K562 (cell line): Measurements from ENCODE around the gene ADCY1. TPM values are rescaled to one million over a fixed set of nuclear protein-coding genes. Genes with fewer than 3 reads are reported as not detected.

Experiments used
- ATAC-seq: fragments of 200-7000 bp; cut with Tn5 transposase; 3 replicates; pipeline ENCODE4 v1.9.1; 2020; ENCODE audit warnings: moderate library complexity
- BruUV-seq: library from RNA; stranded (reverse); fragments of 400-500 nt; replicated peaks from 2 replicates; lab custom pipeline; 2021; lab: Mats Ljungman, UMichigan
- CTCF ChIA-PET: fragments of 300-600 bp; formaldehyde crosslinking; extraction: SDS; loops from one replicate; lab custom pipeline; 2021; ENCODE audit warnings: low intra/inter-chr PET ratio; lab: Yijun Ruan, JAX
- POLR2A ChIA-PET: fragments of 300-600, 350-650 bp; sonication (Branson Sonifier 250); formaldehyde crosslinking; extraction: SDS; loops from one replicate; lab custom pipeline; 2021; ENCODE audit warnings: antibody characterized with exemption, inconsistent platforms; lab: Yijun Ruan, JAX
- DNase-seq, 4 experiments: peaks; one replicate each; pipeline versions ENCODE4 v3.0.0 to v3.0.0-alpha.2; 2011 to 2018; ENCODE audit warnings: low spot score in 3 of 4, mixed read lengths in 3 of 4; ENCODE audit errors: extremely low read depth in 1 of 4
- FAIRE-seq: peaks from 2 replicates; lab custom pipeline; 2011; peaks lifted over from hg19 to GRCh38; lab: Jason Lieb, UNC
- H2AFZ ChIP-seq: 2 replicates; pipeline ENCODE4 v1.6.0; 2011; ENCODE audit warnings: low read depth, low read length, control low read depth, inconsistent platforms
- H3K27ac ChIP-seq: fragments of 200-600 bp; 3 replicates; pipeline ENCODE4 v1.8.0; 2011; ENCODE audit warnings: low read depth, mild to moderate bottlenecking, control low read depth, inconsistent platforms, low read length, moderate library complexity, mixed read lengths; ENCODE audit errors: extremely low read depth
- H3K27me3 ChIP-seq, 2 experiments: fragments of 300-600 bp in 1 of 2; 2 replicates in 1 of 2; 3 replicates in 1 of 2; pipeline versions ENCODE4 v1.6.0 to v1.8.0; 2011; ENCODE audit warnings: inconsistent platforms in 2 of 2, low read length in 2 of 2, mild to moderate bottlenecking in 1 of 2, mixed read lengths in 1 of 2, moderate library complexity in 1 of 2; ENCODE audit not compliant: control insufficient read depth in 2 of 2, insufficient read depth in 2 of 2
- H3K36me3 ChIP-seq: fragments of 300-600 bp; 3 replicates; pipeline ENCODE4 v1.8.0; 2011; ENCODE audit warnings: mild to moderate bottlenecking, low read length, inconsistent platforms; ENCODE audit not compliant: control insufficient read depth, insufficient read depth
- H3K4me1 ChIP-seq, 2 experiments: fragments of 200-600 bp in 1 of 2; replicated peaks in 1 of 2; 2 replicates in 1 of 2; 3 replicates in 1 of 2; pipeline versions ENCODE4 v1.5.1 to v1.8.0; 2011; ENCODE audit warnings: inconsistent platforms in 2 of 2, low read length in 2 of 2, mild to moderate bottlenecking in 1 of 2, mixed read lengths in 1 of 2, moderate library complexity in 1 of 2; ENCODE audit not compliant: control insufficient read depth in 2 of 2, insufficient read depth in 2 of 2
- H3K4me2 ChIP-seq: 2 replicates; pipeline ENCODE4 v1.6.1; 2011; ENCODE audit warnings: low read length, control low read depth, inconsistent platforms, mixed read lengths; ENCODE audit not compliant: insufficient read depth
- H3K4me3 ChIP-seq: fragments of 200-600 bp; sonication (generic), shearing (Covaris generic); 2 replicates; pipeline ENCODE4 v1.5.1; 2016; ENCODE audit warnings: control low read depth, inconsistent platforms
- H3K79me2 ChIP-seq: fragments of 200-600 bp; 3 replicates; pipeline ENCODE4 v1.8.0; 2011; ENCODE audit warnings: low read length, inconsistent platforms; ENCODE audit not compliant: control insufficient read depth, insufficient read depth
- H3K9ac ChIP-seq, 2 experiments: 2 replicates each; pipeline versions ENCODE4 v1.6.0 to v1.6.1; 2011; ENCODE audit warnings: low read depth in 2 of 2, low read length in 2 of 2, control low read depth in 1 of 2, inconsistent platforms in 1 of 2, mild to moderate bottlenecking in 1 of 2, mixed read lengths in 1 of 2; ENCODE audit not compliant: insufficient read depth in 1 of 2
- H3K9me1 ChIP-seq: one replicate; pipeline ENCODE4 v1.6.0; 2011; ENCODE audit warnings: inconsistent platforms, mild to moderate bottlenecking, low read length, moderate library complexity; ENCODE audit not compliant: control insufficient read depth, insufficient read depth
- H3K9me3 ChIP-seq: replicated peaks from 2 replicates; pipeline ENCODE4 v1.5.1; 2011; ENCODE audit warnings: low read depth, low read length, inconsistent platforms; ENCODE audit not compliant: control insufficient read depth, insufficient read depth
- H4K20me1 ChIP-seq: replicated peaks from 2 replicates; pipeline ENCODE4 v1.6.1; 2011; ENCODE audit warnings: low read length, inconsistent platforms, mixed read lengths; ENCODE audit not compliant: control insufficient read depth, insufficient read depth
- ESRRA ChIP-seq: fragments of 450-650 bp; IDR thresholded peaks from 2 replicates; pipeline ENCODE4 v1.6.1; 2014; ENCODE audit warnings: low read depth, mild to moderate bottlenecking, moderate library complexity, borderline replicate concordance
- FOXK2 ChIP-seq, 2 experiments: fragments of 450-650 bp; IDR thresholded peaks in 1 of 2; conservative IDR thresholded peaks in 1 of 2; 2 replicates each; pipeline ENCODE4 v1.6.1; 2016; ENCODE audit warnings: low read depth in 2 of 2, mild to moderate bottlenecking in 1 of 2
- MCM5 ChIP-seq: fragments of 450-650 bp; IDR thresholded peaks from 2 replicates; pipeline ENCODE4 v1.6.1; 2016; ENCODE audit warnings: low read depth
- PHTF2 ChIP-seq: fragments of 250-450 bp; sonication (Bioruptor Pico); IDR thresholded peaks from 2 replicates; pipeline ENCODE4 v1.5.0; 2021; ENCODE audit warnings: mild to moderate bottlenecking
- WGBS: fragments of 100-300 bp; shearing (Covaris generic); methylation state at CpG from one replicate; pipeline ENCODE4 v1.1.6; 2016; ENCODE audit warnings: low coverage, mixed read lengths; ENCODE audit not compliant: insufficient coverage; ENCODE audit errors: missing lambda C conversion rate; 5-methylcytosine and 5-hydroxymethylcytosine counted together
- in situ Hi-C: fragments of 300-500 bp; cut with MboI; formaldehyde crosslinking; loops from 4 replicates; pipeline ENCODE4 v1.15.0; 2018; ENCODE audit warnings: inconsistent platforms, mixed read lengths
- intact Hi-C: fragments of 100-400 bp; cut with micrococcal nuclease; formaldehyde crosslinking; loops from 2 replicates; pipeline ENCODE4 v1.14.2; 2022
- polyA plus RNA-seq, 8 experiments: library from polyadenylated mRNA; depleted of rRNA in 4 of 8; stranded (reverse) in 5 of 8; unstranded in 3 of 8; fragments of >200 nt; fragmentation: Nextera tagmentation in 2 of 8; fragmentation: Illumina TruSeq in 1 of 8; extraction: Ambion mirVana in 2 of 8; extraction: Trizol in 1 of 8; gene quantifications; 2 replicates each; pipeline versions ENCODE4 v1.2.1 to v1.2.3, GENCODE V29; 2011 to 2014; ENCODE audit warnings: inconsistent platforms in 1 of 8, missing spikeins in 1 of 8
- total RNA-seq, 7 experiments: library from RNA; depleted of rRNA in 6 of 7; stranded (reverse); fragments of >200 nt in 6 of 7; fragmentation: Illumina TruSeq in 2 of 7; extraction: Trizol in 2 of 7; gene quantifications; 2 replicates each; pipeline versions ENCODE4 v1.2.1 to v1.2.3, GENCODE V29; 2011 to 2021; ENCODE audit warnings: low replicate concordance in 1 of 7
- TF ChIP-seq, protein P1 (sequence below): sonication (generic); formaldehyde crosslinking; IDR thresholded peaks from 2 replicates; pipeline ENCODE4 v1.9.0; 2022; ENCODE audit warnings: mild to moderate bottlenecking, missing genetic modification reagents

The ADCY1 gene
- total and polyA plus RNA-seq, 9 of the 15 experiments (the other 6 are each of a cell fraction or from before 2014, with no cell fraction given): under 0.01 to 0.18 (median 0.10) TPM; not detected in 4

GRCh38 chr7:45625714-45626440 lies 51.7 kb downstream of the ADCY1 start:
- no peak for DNase-seq
- TF ChIP-seq, protein P1, sequence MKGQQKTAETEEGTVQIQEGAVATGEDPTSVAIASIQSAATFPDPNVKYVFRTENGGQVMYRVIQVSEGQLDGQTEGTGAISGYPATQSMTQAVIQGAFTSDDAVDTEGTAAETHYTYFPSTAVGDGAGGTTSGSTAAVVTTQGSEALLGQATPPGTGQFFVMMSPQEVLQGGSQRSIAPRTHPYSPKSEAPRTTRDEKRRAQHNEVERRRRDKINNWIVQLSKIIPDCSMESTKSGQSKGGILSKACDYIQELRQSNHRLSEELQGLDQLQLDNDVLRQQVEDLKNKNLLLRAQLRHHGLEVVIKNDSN: no peak
- TF ChIP-seq FOXK2 (conservative IDR thresholded peaks at IDR 0.05 in 1 of 2, IDR thresholded peaks at IDR 0.05 in 1 of 2; ENCODE audit: low read depth in 2 of 2) (no peak), MCM5 (no peak), ESRRA (no peak), PHTF2 (no peak)
- TF ChIP-seq, all 486 proteins: peak for 0
- Histone ChIP-seq H2AFZ (no peak overlapping the region), H3K9me1 (no peaks in the 10 kb centered on the region), H4K20me1 (no peaks in the 10 kb centered on the region), H3K9me3 (no peaks in the 10 kb centered on the region), H3K36me3 (no peaks in the 10 kb centered on the region), H3K4me1 (no peaks in the 10 kb centered on the region), H3K79me2 (no peaks in the 10 kb centered on the region), H3K4me3 (no peak overlapping the region), H3K27ac (no peak overlapping the region), H3K27me3 (peaks cover 2 to 13% of the 10 kb centered on the region in 2 experiments; a peak in 3 of 5 replicates), H3K9ac (no peak overlapping the region), H3K4me2 (no peak overlapping the region)
- in situ Hi-C loops (no loop called here), intact Hi-C loops (no loop called here)
- CTCF ChIA-PET: no interaction called here
- under 1% methylated on average over 11 of the region's 13 CpGs for WGBS
- ATAC-seq (no peak), FAIRE-seq (no peak)
- BruUV-seq: no TSS peak
- POLR2A ChIA-PET: interaction anchor here (0.5 kb wide), 1 partner anchor 311 kb away, joined by 3 read pairs; no protein-coding TSS in a partner anchor
